HG02840 (cell line): Measurements from ENCODE around the gene RASA1.

ENCODE experiments used
- ATAC-seq: cut with Tn5 transposase; IDR thresholded peaks from one replicate; pipeline ENCODE4 v1.9.1; 2021; ENCODE audit warnings: mild to moderate bottlenecking, moderate library complexity, moderate number of reproducible peaks; ENCODE audit not compliant: unreplicated experiment, low FRiP score

The RASA1 gene

DNA sequence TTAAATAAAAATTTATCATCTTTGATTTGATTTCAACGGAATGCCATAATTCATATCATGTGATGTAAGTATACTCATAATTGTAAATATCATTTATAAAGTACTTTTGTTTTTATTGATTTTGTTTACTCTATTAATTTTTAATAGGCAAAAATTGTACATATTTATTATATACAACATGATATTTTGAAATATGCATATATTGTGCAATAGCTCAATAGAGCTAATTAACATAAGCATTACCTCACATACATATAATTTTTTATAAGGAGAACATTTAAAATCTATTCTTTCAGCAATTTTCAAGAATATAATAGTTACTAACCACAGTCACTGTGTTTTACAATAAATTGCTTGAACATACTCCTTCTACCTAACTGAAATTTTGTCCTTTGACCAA, 170.0 kb downstream of the RASA1 start:
- ATAC-seq = no peak

DNA sequence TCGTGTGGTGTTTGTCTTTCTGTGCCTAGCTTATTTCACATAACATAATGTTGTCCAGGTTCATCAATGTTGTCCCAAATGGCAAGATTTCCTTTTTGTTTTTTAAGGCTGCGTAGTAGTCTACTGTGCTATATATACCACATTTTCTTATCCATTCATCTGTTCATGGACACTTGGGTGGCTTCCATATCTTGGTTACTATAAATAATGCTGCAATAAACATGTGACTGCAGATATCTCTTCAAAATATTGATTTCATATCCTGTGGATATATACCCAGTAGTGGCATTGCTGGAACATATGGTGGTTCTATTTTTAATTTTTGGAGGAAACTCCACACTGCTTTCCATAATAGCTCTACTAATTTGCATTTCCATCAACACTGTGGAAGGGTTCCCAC, 170.5 kb downstream of the RASA1 start:
- ATAC-seq = no peak
